HCT116 (cell line): ENCODE results near the gene TOM1. TPM values are rescaled to one million over a fixed set of nuclear protein-coding genes. Genes with fewer than 3 reads are reported as not detected.
A peak's percentile ranks its signal among the peaks of the same experiment; 100 is the strongest.

Experiments
- ATAC-seq: fragments of 200-7000 bp; cut with Tn5 transposase; 2 replicates; pipeline ENCODE4 v1.9.1; 2020; ENCODE audit warnings: mild to moderate bottlenecking, moderate library complexity
- BruUV-seq: library from RNA; stranded (reverse); fragments of 400-500 nt; replicated peaks from 2 replicates; lab custom pipeline; 2021; lab: Mats Ljungman, UMichigan
- CTCF ChIA-PET: fragments of 300-600 bp; sonication (Branson Sonifier 250); formaldehyde crosslinking; loops from one replicate; lab custom pipeline; 2021; ENCODE audit warnings: antibody characterized with exemption; lab: Charles Lee
- POLR2A ChIA-PET: fragments of 300-600, 350-600 bp; sonication (Branson Sonifier 250); formaldehyde crosslinking; loops from one replicate; lab custom pipeline; 2021; ENCODE audit warnings: antibody characterized with exemption; lab: Charles Lee
- RAD21 ChIA-PET, 2 experiments: fragments of 300-600 bp; sonication (Branson Sonifier 250); formaldehyde crosslinking; loops; one replicate each; lab custom pipeline; 2023; ENCODE audit warnings: low total read pairs in 2 of 2; ENCODE audit not compliant: uncharacterized antibody in 2 of 2, unreplicated experiment in 2 of 2, low non-redundant PET in 1 of 2; lab: Charles Lee
- DNase-seq: peaks from one replicate; pipeline ENCODE4 v3.0.0-alpha.2; 2010; ENCODE audit warnings: low read depth, low spot score
- H2AFZ ChIP-seq: fragments of 200-600 bp; shearing (Covaris generic), sonication (generic); 2 replicates; pipeline ENCODE4 v1.6.1; 2017; ENCODE audit warnings: low read depth, mixed run types, mixed read lengths, antibody characterized with exemption, low read length; ENCODE audit not compliant: poor library complexity, severe bottlenecking
- H3K27ac ChIP-seq: 2 replicates; pipeline ENCODE4 v1.5.1; 2012; ENCODE audit warnings: low read depth, low read length
- H3K27me3 ChIP-seq: fragments of 200-600 bp; sonication (generic); 2 replicates; pipeline ENCODE4 v1.6.1; 2016; ENCODE audit warnings: mixed run types, low read length, mixed read lengths; ENCODE audit not compliant: insufficient read depth
- H3K36me3 ChIP-seq, 2 experiments: fragments of 200-500 bp in 1 of 2; fragments of 200-600 bp in 1 of 2; sonication (Bioruptor generic) in 1 of 2; sonication (generic) in 1 of 2; 2 replicates each; pipeline versions ENCODE4 v1.5.1 to v1.6.1; 2014 to 2016; ENCODE audit warnings: low read length in 2 of 2, inconsistent platforms in 1 of 2, mixed read lengths in 1 of 2, mixed run types in 1 of 2; ENCODE audit not compliant: insufficient read depth in 2 of 2, control insufficient read depth in 1 of 2
- H3K4me1 ChIP-seq, 2 experiments: fragments of 200-600 bp in 1 of 2; sonication (generic) in 1 of 2; 2 replicates each; pipeline versions ENCODE4 v1.5.1 to v1.6.1; 2012 to 2017; ENCODE audit warnings: low read length in 2 of 2, inconsistent platforms in 1 of 2, mild to moderate bottlenecking in 1 of 2, mixed read lengths in 1 of 2, mixed run types in 1 of 2, moderate library complexity in 1 of 2; ENCODE audit not compliant: insufficient read depth in 2 of 2, control insufficient read depth in 1 of 2
- H3K4me2 ChIP-seq: fragments of 200-600 bp; sonication (generic); 2 replicates; pipeline ENCODE4 v1.6.1; 2017; ENCODE audit warnings: mixed run types, low read length, mixed read lengths
- H3K4me3 ChIP-seq, 2 experiments: fragments of 200-600 bp in 1 of 2; sonication (generic) in 1 of 2; replicated peaks in 1 of 2; 2 replicates each; pipeline ENCODE4 v1.5.1; 2011 to 2016; ENCODE audit warnings: low read length in 2 of 2, control low read depth in 1 of 2, low read depth in 1 of 2, mild to moderate bottlenecking in 1 of 2, mixed read lengths in 1 of 2, mixed run types in 1 of 2
- H3K79me2 ChIP-seq: fragments of 200-600 bp; sonication (generic); 2 replicates; pipeline ENCODE4 v1.6.1; 2017; ENCODE audit warnings: mild to moderate bottlenecking, mixed run types, low read length, moderate library complexity, mixed read lengths; ENCODE audit not compliant: insufficient read depth
- H3K9ac ChIP-seq: fragments of 200-600 bp; sonication (generic); 2 replicates; pipeline ENCODE4 v1.6.1; 2016; ENCODE audit warnings: low read length, mixed read lengths
- H3K9me2 ChIP-seq: fragments of 200-600 bp; sonication (generic), shearing (Covaris generic); 2 replicates; pipeline ENCODE4 v1.6.1; 2017; ENCODE audit warnings: mixed run types, mild to moderate bottlenecking, moderate library complexity; ENCODE audit not compliant: insufficient read depth
- H3K9me3 ChIP-seq, 2 experiments: fragments of 200-500 bp in 1 of 2; fragments of 200-600 bp in 1 of 2; sonication (Bioruptor generic) in 1 of 2; sonication (generic) in 1 of 2; 2 replicates each; pipeline ENCODE4 v1.6.1; 2014 to 2017; ENCODE audit warnings: low read length in 2 of 2, mixed read lengths in 2 of 2, inconsistent platforms in 1 of 2, low read depth in 1 of 2, mild to moderate bottlenecking in 1 of 2, mixed run types in 1 of 2, moderate library complexity in 1 of 2; ENCODE audit not compliant: control insufficient read depth in 1 of 2, insufficient read depth in 1 of 2
- H4K20me1 ChIP-seq: fragments of 200-600 bp; sonication (generic), shearing (Covaris generic); 2 replicates; pipeline ENCODE4 v1.6.1; 2017; ENCODE audit warnings: mixed run types, mild to moderate bottlenecking, moderate library complexity; ENCODE audit not compliant: insufficient read depth
- CBX3 ChIP-seq: IDR thresholded peaks from 2 replicates; pipeline ENCODE4 v1.6.1; 2012; ENCODE audit warnings: low read depth
- CEBPB ChIP-seq: IDR thresholded peaks from 2 replicates; pipeline ENCODE4 v1.6.1; 2012; ENCODE audit warnings: low read depth
- EGR1 ChIP-seq: IDR thresholded peaks from 2 replicates; pipeline ENCODE4 v1.6.1; 2012; ENCODE audit warnings: low read depth
- EZH2 ChIP-seq: fragments of 200-600 bp; sonication (generic); IDR thresholded peaks from 2 replicates; pipeline ENCODE4 v1.6.1; 2017; ENCODE audit warnings: antibody characterized with exemption, mixed run types
- MAX ChIP-seq: IDR thresholded peaks from 2 replicates; pipeline ENCODE4 v1.6.1; 2012
- RAD21 ChIP-seq: IDR thresholded peaks from 2 replicates; pipeline ENCODE4 v1.6.1; 2012; ENCODE audit warnings: low read depth, mild to moderate bottlenecking
- SIN3A ChIP-seq: IDR thresholded peaks from 2 replicates; pipeline ENCODE4 v1.6.1; 2012; ENCODE audit warnings: low read depth
- SRF ChIP-seq: IDR thresholded peaks from 2 replicates; pipeline ENCODE4 v1.6.1; 2012; ENCODE audit warnings: low read depth
- TCF7L2 ChIP-seq: IDR thresholded peaks from 2 replicates; pipeline ENCODE4 v1.7.0; 2011; ENCODE audit warnings: borderline replicate concordance, inconsistent platforms; ENCODE audit not compliant: insufficient read depth, insufficient read length; ENCODE audit errors: extremely low read depth
- YY1 ChIP-seq: IDR thresholded peaks from 2 replicates; pipeline ENCODE4 v1.6.1; 2011; ENCODE audit warnings: low read length, low read depth, moderate library complexity, mild to moderate bottlenecking; ENCODE audit not compliant: insufficient replicate concordance; ENCODE audit errors: extremely low read depth
- ZBTB33 ChIP-seq: IDR thresholded peaks from 2 replicates; pipeline ENCODE4 v1.6.1; 2011; ENCODE audit warnings: mild to moderate bottlenecking, low read length, moderate library complexity; ENCODE audit not compliant: insufficient replicate concordance; ENCODE audit errors: extremely low read depth
- ZFX ChIP-seq: fragments of 450-650 bp; IDR thresholded peaks from 2 replicates; pipeline ENCODE4 v1.6.1; 2017
- intact Hi-C: fragments of 100-400 bp; cut with micrococcal nuclease; formaldehyde crosslinking; loops from 2 replicates; pipeline ENCODE4 v1.10.0; 2022
- total RNA-seq: library from RNA; stranded (reverse); gene quantifications from one replicate; pipeline ENCODE4 v1.2.1, GENCODE V29; 2021; ENCODE audit not compliant: unreplicated experiment

The TOM1 gene
- total RNA-seq, 1 experiment from 2014 or later = 18.0 TPM

GRCh38 chr22:35375526-35375925, 75.8 kb downstream of the TOM1 start:
- H3K9me3 ChIP-seq = no peaks in the 10 kb centered on the region
- ATAC-seq (no peak), DNase-seq (no peak)
- peaks cover 31 to 79% of the 10 kb centered on the region in 2 experiments for H3K4me1 ChIP-seq
- no peak overlapping the region for H3K4me2 ChIP-seq
- H3K9me2 ChIP-seq = no peaks in the 10 kb centered on the region
- H3K36me3 ChIP-seq = no peaks in the 10 kb centered on the region
- no TSS peak for BruUV-seq
- no peak overlapping the region for H3K27ac ChIP-seq
- H3K79me2 ChIP-seq = no peaks in the 10 kb centered on the region
- no peaks in the 10 kb centered on the region for H4K20me1 ChIP-seq
- POLR2A ChIA-PET = no interaction called here
- TF ChIP-seq EZH2 (no peak), SIN3A (no peak), TCF7L2 (no peak), ZBTB33 (no peak)
- RAD21 ChIA-PET = no interaction called here
- intact Hi-C loops = loop anchor here (10.0 kb wide), 1 partner anchor 459 kb away; no protein-coding TSS in a partner anchor
- H3K4me3 ChIP-seq = no peak overlapping the region
- H3K9ac ChIP-seq = no peak overlapping the region
- CTCF ChIA-PET = no interaction called here
- H3K27me3 ChIP-seq = no peaks in the 10 kb centered on the region
- peak overlapping the region; percentile 59 for H2AFZ ChIP-seq

- H3K27me3 ChIP-seq = no peaks in the 10 kb centered on the region
- no peaks in the 10 kb centered on the region for H3K36me3 ChIP-seq
- H3K9ac ChIP-seq = peak overlapping the region; percentile 64
- peaks cover 6% of the 10 kb centered on the region for H3K79me2 ChIP-seq
- intact Hi-C loops = loop anchor here (10.0 kb wide), 1 partner anchor 458 kb away; no protein-coding TSS in a partner anchor
- DNase-seq = peak; percentile 83
- H2AFZ ChIP-seq = no peak overlapping the region
- H4K20me1 ChIP-seq = no peaks in the 10 kb centered on the region
- BruUV-seq = no TSS peak
- no peaks in the 10 kb centered on the region for H3K9me3 ChIP-seq
- H3K4me3 ChIP-seq = peak overlapping the region in 1 of 2 experiments; percentile 18; a peak in 3 of 4 replicates
- ChIA-PET RAD21 (no interaction called here), POLR2A (no interaction called here), CTCF (no interaction called here)
- ATAC-seq = peak; percentile 27
- peak overlapping the region; percentile 64 for H3K4me2 ChIP-seq
- peak overlapping the region; percentile 82 for H3K27ac ChIP-seq
- no peaks in the 10 kb centered on the region for H3K9me2 ChIP-seq
- peaks cover 37 to 78% of the 10 kb centered on the region in 2 experiments for H3K4me1 ChIP-seq
- peak; percentile 71; the same call in 1 of the 2 replicates for TF ChIP-seq EGR1
- TF ChIP-seq RAD21 = no peak
- TF ChIP-seq YY1 = peak; percentile 30
- TF ChIP-seq ZFX = 0 out of 2 replicates have a peak, but pooled peaks have one; percentile 9
- TF ChIP-seq CEBPB = peak; percentile 96
- no peak for TF ChIP-seq SRF
- TF ChIP-seq ZBTB33 = no peak
- TF ChIP-seq MAX = peak; percentile 97
- peak; percentile 72; the same call in 1 of the 2 replicates for TF ChIP-seq CBX3
These were observed 77.2 kb downstream of the TOM1 start for GRCh38 chr22:35376728-35377472.
